ENCODE data around the gene RASL11A.
"Not testable (repeated sequence)": the region's sequence is repeated elsewhere in the genome, so short reads cannot be mapped to it uniquely, and the experiment has no call there.

Gene RASL11A

DNA sequence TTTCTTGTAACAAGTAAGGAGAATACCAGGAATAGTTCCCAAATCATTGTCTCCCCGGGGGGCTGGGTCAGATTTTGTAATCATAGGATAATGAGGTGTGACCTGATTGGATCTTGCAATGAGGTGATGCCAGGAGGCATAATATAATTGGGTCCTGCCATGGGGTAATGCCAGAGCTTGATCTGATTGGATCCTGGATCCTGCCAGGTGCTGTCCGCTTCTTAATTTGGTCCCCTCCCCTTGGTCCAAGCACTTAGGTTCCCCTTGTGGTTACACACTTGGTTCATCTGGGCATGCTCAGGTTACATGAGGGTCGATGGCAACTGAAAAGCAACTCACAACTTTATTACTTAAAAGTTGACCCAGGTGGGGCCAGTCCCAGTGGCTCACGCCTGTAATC is 20.1 kb downstream of the RASL11A start:
- Histone ChIP-seq H3K4me1 (ENCODE audit: control insufficient read depth, insufficient read depth, low read length) (no peaks in the 10 kb centered on the region), H3K4me3 (ENCODE audit: low read length) (no peak overlapping the region), H3K27me3 (ENCODE audit: control insufficient read depth, insufficient read depth, low read length) (peaks cover 45% of the 10 kb centered on the region), H3K4me2 (ENCODE audit: low read length) (no peak overlapping the region), H3K9ac (ENCODE audit: low read depth, low read length) (no peak overlapping the region), H3K9me3 (replicated peaks; ENCODE audit: low read length) (no peaks in the 10 kb centered on the region), H3K36me3 (ENCODE audit: insufficient read depth, low read length) (no peaks in the 10 kb centered on the region)

DNA sequence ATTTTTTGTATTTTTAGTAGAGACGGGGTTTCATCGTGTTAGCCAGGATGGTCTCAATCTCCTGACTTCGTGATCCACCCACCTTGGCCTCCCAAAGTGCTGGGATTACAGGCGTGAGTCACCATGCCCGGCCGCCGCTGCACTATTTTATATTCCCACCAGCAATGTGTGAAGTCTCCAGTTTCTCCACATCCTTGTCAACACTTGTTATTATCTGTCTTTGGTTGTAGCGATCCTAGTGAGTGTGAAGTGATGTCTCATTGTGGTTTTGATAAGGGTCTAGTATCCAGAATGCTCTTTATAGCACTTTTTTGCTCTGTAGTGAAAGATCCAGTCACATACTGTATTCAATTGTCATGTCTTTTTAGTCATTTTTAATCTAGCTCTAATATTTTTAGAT is 21.3 kb downstream of the RASL11A start:
- H3K9ac ChIP-seq (ENCODE audit: low read depth, low read length); H3K9me3 ChIP-seq (replicated peaks; ENCODE audit: low read length); H3K4me2 ChIP-seq (ENCODE audit: low read length); H3K4me3 ChIP-seq (ENCODE audit: low read length); H3K36me3 ChIP-seq (ENCODE audit: insufficient read depth, low read length); H3K4me1 ChIP-seq (ENCODE audit: control insufficient read depth, insufficient read depth, low read length): not testable (repeated sequence)
- peaks cover 54% of the 10 kb centered on the region for H3K27me3 ChIP-seq (ENCODE audit: control insufficient read depth, insufficient read depth, low read length)

DNA sequence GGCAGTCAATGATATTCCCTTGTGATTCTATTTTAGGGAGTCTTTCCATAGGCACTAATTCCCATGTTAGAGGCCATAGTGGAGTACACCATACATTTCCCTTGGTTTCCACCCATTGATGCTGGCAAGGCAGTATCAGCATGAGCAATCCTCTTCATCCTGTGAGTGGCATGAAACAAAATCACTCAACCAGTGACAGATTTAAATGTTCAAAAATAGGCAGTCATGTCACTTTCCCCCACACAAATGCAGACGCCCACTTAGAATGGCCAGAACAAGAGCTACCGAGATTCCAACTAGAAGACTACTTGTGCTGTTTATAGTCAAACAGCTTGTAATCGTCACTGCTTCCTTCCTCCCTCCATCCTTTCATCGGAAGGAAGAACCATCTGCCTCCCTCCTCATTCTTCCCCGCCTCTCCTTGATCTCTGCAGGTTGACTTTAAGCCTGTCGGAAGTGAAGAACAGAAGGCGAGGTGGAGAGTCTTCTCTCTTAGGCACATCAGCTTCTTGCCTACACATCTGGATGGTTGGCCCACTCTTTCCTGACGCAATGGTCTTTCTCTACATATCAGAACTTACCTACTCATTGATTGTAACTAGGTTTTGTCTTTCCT is 22.6 kb downstream of the RASL11A start:
- Histone ChIP-seq H3K4me3 (ENCODE audit: low read length) (no peak overlapping the region), H3K9me3 (replicated peaks; ENCODE audit: low read length) (no peaks in the 10 kb centered on the region), H3K9ac (ENCODE audit: low read depth, low read length) (no peak overlapping the region), H3K4me1 (ENCODE audit: control insufficient read depth, insufficient read depth, low read length) (no peaks in the 10 kb centered on the region), H3K27me3 (ENCODE audit: control insufficient read depth, insufficient read depth, low read length) (peaks cover 66% of the 10 kb centered on the region), H3K36me3 (ENCODE audit: insufficient read depth, low read length) (no peaks in the 10 kb centered on the region), H3K4me2 (ENCODE audit: low read length) (no peak overlapping the region)

DNA sequence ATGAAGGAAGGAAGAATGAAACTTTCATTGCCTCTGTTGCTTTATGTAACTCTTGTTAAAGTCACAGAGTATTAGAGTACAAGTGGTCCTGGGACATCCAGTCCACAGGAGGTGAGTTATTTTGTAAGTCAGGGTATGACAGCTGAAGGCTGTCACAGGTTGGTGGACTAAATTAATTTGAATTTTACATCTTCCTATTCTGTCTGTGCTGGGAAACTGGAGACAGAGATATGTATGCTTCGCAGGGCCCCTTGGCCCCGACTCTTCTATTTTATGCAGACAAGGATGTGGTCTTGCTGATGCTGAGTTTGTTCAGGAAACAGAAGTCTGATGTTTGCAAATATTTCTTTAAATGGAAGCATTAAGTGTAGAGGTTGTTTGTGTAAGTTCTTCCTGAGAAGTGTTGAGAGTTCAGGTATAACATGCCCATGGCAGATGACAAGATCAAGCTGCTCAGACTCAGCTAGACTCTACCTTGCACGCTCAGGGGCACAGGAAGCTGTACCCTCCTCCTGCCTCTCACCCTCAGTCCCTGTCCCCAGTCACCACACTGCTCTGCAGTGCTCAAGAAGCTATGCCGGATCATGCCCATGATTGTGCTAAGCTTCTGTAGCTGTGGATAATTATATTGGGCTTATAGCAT is 23.4 kb downstream of the RASL11A start:
- Histone ChIP-seq H3K9ac (ENCODE audit: low read depth, low read length) (no peak overlapping the region), H3K9me3 (replicated peaks; ENCODE audit: low read length) (no peaks in the 10 kb centered on the region), H3K36me3 (ENCODE audit: insufficient read depth, low read length) (no peaks in the 10 kb centered on the region), H3K27me3 (ENCODE audit: control insufficient read depth, insufficient read depth, low read length) (peaks cover 72% of the 10 kb centered on the region), H3K4me1 (ENCODE audit: control insufficient read depth, insufficient read depth, low read length) (no peaks in the 10 kb centered on the region), H3K4me3 (ENCODE audit: low read length) (no peak overlapping the region), H3K4me2 (ENCODE audit: low read length) (no peak overlapping the region)

DNA sequence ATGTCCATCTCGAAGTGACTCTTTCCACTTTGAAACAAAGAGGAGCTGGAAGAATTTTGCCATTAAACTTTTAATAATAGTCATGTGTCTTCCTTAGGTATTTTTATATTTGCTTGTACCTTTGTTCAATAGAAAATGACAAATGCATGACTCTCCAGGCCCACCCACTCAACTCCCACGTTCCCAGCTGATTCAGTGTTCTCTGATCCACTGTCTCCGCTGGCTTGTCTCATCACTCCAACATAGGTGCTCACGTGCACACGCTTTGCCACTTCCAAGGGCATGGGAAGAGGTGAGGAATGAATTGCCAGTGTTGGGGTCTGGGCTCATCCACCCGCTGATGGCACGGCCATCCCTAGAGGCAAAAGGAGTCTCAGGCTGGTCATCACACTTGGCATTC is 24.5 kb downstream of the RASL11A start:
- Histone ChIP-seq H3K9ac (ENCODE audit: low read depth, low read length) (no peak overlapping the region), H3K4me2 (ENCODE audit: low read length) (no peak overlapping the region), H3K27me3 (ENCODE audit: control insufficient read depth, insufficient read depth, low read length) (peaks cover 77% of the 10 kb centered on the region), H3K4me1 (ENCODE audit: control insufficient read depth, insufficient read depth, low read length) (no peaks in the 10 kb centered on the region), H3K4me3 (ENCODE audit: low read length) (no peak overlapping the region), H3K9me3 (replicated peaks; ENCODE audit: low read length) (no peaks in the 10 kb centered on the region), H3K36me3 (ENCODE audit: insufficient read depth, low read length) (no peaks in the 10 kb centered on the region)

DNA sequence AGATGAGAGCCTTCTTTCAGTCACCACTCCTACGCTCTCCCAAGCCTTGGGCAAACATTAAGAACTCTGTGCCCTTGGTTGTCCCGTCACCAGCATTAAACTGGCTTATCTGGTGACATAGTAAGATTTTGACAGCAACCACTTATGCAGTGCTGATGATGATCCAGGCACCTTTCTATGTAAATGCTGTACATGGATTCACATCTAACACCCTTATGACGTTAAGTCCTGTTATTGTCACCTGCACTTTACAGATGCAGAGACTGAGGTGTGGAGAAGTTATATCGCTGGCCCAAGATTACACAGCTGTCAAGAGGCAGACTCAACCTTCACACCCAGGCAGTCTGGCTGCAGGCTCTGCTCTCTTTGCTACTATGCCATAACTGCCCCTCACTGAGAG is 25.0 kb downstream of the RASL11A start:
- H3K4me3 ChIP-seq (ENCODE audit: low read length), result no peak overlapping the region
- no peaks in the 10 kb centered on the region for H3K4me1 ChIP-seq (ENCODE audit: control insufficient read depth, insufficient read depth, low read length)
- H3K27me3 ChIP-seq (ENCODE audit: control insufficient read depth, insufficient read depth, low read length), result peaks cover 72% of the 10 kb centered on the region
- H3K9me3 ChIP-seq (replicated peaks; ENCODE audit: low read length), result no peaks in the 10 kb centered on the region
- H3K36me3 ChIP-seq (ENCODE audit: insufficient read depth, low read length), result no peaks in the 10 kb centered on the region
- H3K4me2 ChIP-seq (ENCODE audit: low read length), result no peak overlapping the region
- no peak overlapping the region for H3K9ac ChIP-seq (ENCODE audit: low read depth, low read length)

DNA sequence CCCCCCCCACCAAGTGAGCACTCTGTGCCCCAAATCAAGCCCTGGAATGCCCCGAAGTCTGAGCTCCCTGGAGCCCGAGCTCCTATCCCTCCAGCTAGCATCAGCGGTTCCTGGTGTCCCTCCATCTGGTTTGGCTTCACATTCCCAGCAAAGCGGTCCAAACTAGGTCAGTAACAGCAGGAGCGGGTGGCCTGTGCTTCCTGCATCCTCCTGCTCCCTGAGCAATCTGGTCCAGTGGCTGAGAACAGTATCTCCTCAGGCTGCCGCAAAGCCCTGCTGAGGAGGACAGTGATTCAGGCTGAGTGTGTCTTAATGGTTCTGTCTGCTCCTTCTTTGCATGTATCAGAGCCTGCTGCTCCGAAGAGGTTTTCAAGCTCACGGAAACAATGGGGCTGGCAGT is 25.9 kb downstream of the RASL11A start:
- Histone ChIP-seq H3K9ac (ENCODE audit: low read depth, low read length) (no peak overlapping the region), H3K27me3 (ENCODE audit: control insufficient read depth, insufficient read depth, low read length) (peaks cover 76% of the 10 kb centered on the region), H3K4me3 (ENCODE audit: low read length) (no peak overlapping the region), H3K4me1 (ENCODE audit: control insufficient read depth, insufficient read depth, low read length) (no peaks in the 10 kb centered on the region), H3K4me2 (ENCODE audit: low read length) (no peak overlapping the region), H3K36me3 (ENCODE audit: insufficient read depth, low read length) (no peaks in the 10 kb centered on the region), H3K9me3 (replicated peaks; ENCODE audit: low read length) (no peaks in the 10 kb centered on the region)

DNA sequence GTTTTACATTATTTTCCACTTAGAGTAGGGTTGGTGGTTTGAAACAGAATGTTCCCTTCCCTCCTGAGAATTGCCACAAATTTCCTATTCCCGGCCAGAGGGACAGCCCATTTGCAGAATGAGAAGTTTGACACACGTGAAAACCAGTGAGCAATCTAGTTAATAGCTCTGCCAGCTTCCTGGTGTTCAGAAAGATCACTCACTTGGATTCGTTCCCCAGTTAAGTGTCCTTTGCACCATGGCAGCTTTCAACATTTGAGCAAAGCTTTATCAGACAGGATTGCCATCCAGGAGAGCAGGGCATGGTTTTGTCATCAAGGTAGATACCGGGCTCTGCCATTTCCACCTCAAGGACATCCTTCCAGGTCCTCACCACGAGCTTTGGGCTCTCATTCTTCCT is 28.2 kb downstream of the RASL11A start:
- Histone ChIP-seq H3K36me3 (ENCODE audit: insufficient read depth, low read length) (no peaks in the 10 kb centered on the region), H3K4me3 (ENCODE audit: low read length) (no peak overlapping the region), H3K27me3 (ENCODE audit: control insufficient read depth, insufficient read depth, low read length) (peaks cover 71% of the 10 kb centered on the region), H3K4me1 (ENCODE audit: control insufficient read depth, insufficient read depth, low read length) (no peaks in the 10 kb centered on the region), H3K9me3 (replicated peaks; ENCODE audit: low read length) (no peaks in the 10 kb centered on the region), H3K4me2 (ENCODE audit: low read length) (no peak overlapping the region), H3K9ac (ENCODE audit: low read depth, low read length) (no peak overlapping the region)

DNA sequence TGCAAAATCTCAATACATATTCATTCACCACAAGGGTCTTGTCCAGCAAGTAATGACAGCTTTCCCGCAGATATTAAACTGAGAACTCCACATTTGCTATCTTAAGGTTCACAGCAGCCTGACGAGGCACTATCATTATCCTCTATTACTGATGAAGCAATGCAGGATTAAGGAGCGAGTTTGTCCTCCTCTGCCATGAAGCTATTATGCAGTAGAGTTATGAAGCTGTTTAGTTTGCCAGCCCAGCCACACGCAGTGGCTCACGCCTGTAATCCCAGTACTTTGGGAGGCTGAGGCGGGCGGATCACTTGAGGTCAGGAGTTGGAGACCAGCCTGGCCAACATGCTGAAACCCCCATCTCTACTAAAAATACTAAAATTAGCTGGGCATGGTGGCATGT is 29.8 kb downstream of the RASL11A start:
- not testable (repeated sequence) for H3K9me3 ChIP-seq (replicated peaks; ENCODE audit: low read length); H3K9ac ChIP-seq (ENCODE audit: low read depth, low read length); H3K36me3 ChIP-seq (ENCODE audit: insufficient read depth, low read length); H3K4me3 ChIP-seq (ENCODE audit: low read length); H3K4me1 ChIP-seq (ENCODE audit: control insufficient read depth, insufficient read depth, low read length); H3K4me2 ChIP-seq (ENCODE audit: low read length)
- H3K27me3 ChIP-seq (ENCODE audit: control insufficient read depth, insufficient read depth, low read length), result peaks cover 59% of the 10 kb centered on the region

DNA sequence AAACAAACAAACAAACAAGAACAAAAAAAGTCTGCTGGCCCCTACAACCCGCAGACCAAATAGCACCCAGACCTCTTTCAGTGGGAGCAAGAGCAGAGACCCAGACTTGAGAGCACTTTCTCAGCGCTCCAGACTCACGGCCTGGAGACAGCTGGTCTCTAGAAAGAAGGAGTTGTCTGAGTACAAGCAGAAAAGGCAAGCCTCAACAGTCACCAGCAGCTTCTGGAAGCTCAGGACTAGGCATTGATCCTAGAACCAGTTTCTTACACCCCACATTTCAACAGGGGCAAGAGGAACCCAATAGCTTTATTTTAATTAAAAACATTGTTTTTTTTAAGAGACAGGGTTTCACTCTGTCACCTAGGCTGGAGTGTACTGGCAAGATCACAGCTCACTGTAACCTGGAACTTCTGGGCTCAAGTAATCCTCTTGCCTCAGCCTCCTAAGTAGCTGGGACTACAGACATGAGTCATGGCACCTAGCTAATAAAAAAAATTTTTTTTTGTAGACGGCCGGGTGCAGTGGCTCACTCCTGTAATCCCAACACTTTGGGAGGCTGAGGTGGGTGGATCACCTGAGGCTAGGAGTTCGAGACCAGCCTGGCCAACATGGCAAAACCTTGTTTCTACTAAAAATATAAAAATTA is 30.4 kb downstream of the RASL11A start:
- Histone ChIP-seq H3K9me3 (replicated peaks; ENCODE audit: low read length) (no peaks in the 10 kb centered on the region), H3K4me3 (ENCODE audit: low read length) (no peak overlapping the region), H3K27me3 (ENCODE audit: control insufficient read depth, insufficient read depth, low read length) (peaks cover 54% of the 10 kb centered on the region), H3K4me1 (ENCODE audit: control insufficient read depth, insufficient read depth, low read length) (no peaks in the 10 kb centered on the region), H3K4me2 (ENCODE audit: low read length) (no peak overlapping the region), H3K9ac (ENCODE audit: low read depth, low read length) (no peak overlapping the region), H3K36me3 (ENCODE audit: insufficient read depth, low read length) (no peaks in the 10 kb centered on the region)

DNA sequence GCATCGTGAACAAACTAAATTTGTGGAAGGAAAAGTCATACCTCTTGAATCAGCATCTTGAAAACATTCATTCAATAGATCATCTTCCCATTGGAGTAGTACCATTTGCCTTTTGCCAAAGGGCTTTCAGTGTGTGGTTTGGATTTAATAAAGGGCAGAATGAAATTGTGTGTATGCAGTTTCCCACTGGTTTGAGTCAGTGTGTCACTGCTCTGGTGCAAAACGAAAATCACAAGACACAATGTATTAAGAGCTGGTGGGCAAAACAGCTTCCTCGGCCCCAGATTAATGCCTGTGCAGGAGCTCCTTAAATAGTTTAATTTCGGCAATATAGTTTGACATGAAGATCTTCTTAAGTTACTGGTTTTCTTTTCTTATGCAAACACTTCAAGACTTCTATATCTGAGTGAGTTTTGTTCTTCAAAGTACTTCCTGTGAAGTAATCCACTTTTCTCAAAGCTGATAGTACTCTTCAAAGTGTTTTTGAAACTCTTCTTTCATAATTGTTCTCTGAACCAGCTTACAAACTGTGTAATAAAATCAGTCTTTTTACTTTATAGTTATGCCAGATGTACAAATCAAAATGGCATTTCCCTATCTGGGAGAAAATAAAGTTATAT is 32.1 kb downstream of the RASL11A start:
- Histone ChIP-seq H3K36me3 (ENCODE audit: insufficient read depth, low read length) (no peaks in the 10 kb centered on the region), H3K27me3 (ENCODE audit: control insufficient read depth, insufficient read depth, low read length) (peaks cover 47% of the 10 kb centered on the region), H3K4me2 (ENCODE audit: low read length) (no peak overlapping the region), H3K9ac (ENCODE audit: low read depth, low read length) (no peak overlapping the region), H3K9me3 (replicated peaks; ENCODE audit: low read length) (no peaks in the 10 kb centered on the region), H3K4me1 (ENCODE audit: control insufficient read depth, insufficient read depth, low read length) (no peaks in the 10 kb centered on the region), H3K4me3 (ENCODE audit: low read length) (no peak overlapping the region)
